Neuronal stem cell (in vitro differentiated cells): ENCODE data around the gene PTPRJ.
"Not testable (repeated sequence)": the region's sequence is repeated elsewhere in the genome, so short reads cannot be mapped to it uniquely, and the experiment has no call there.

Experiments used
- DNase-seq: peaks from one replicate; pipeline ENCODE4 v3.0.0-alpha.2; 2013; ENCODE audit warnings: low spot score
- H2AFZ ChIP-seq: one replicate; pipeline ENCODE4 v1.6.1; 2013; ENCODE audit warnings: mild to moderate bottlenecking, low read length, inconsistent platforms
- H2AK5ac ChIP-seq: 2 replicates; pipeline ENCODE4 v1.6.1; 2013; ENCODE audit warnings: low read depth, mild to moderate bottlenecking, inconsistent platforms, low read length, moderate library complexity, mixed read lengths
- H2BK120ac ChIP-seq: 2 replicates; pipeline ENCODE4 v1.6.1; 2013; ENCODE audit warnings: low read depth, mild to moderate bottlenecking, inconsistent platforms, low read length, moderate library complexity, mixed read lengths
- H2BK12ac ChIP-seq: one replicate; pipeline ENCODE4 v1.6.1; 2013; ENCODE audit warnings: low read length, inconsistent platforms
- H2BK15ac ChIP-seq: 2 replicates; pipeline ENCODE4 v1.6.1; 2013; ENCODE audit warnings: mild to moderate bottlenecking, low read length, inconsistent platforms, mixed read lengths
- H2BK5ac ChIP-seq: one replicate; pipeline ENCODE4 v1.6.1; 2013; ENCODE audit warnings: inconsistent platforms, mild to moderate bottlenecking, low read length, moderate library complexity
- H3K14ac ChIP-seq: one replicate; pipeline ENCODE4 v1.6.1; 2013; ENCODE audit warnings: low read length, inconsistent platforms
- H3K18ac ChIP-seq: 2 replicates; pipeline ENCODE4 v1.6.1; 2013; ENCODE audit warnings: low read length, inconsistent platforms
- H3K23ac ChIP-seq: 2 replicates; pipeline ENCODE4 v1.6.1; 2013; ENCODE audit warnings: low read depth, mild to moderate bottlenecking, mixed read lengths, low read length, inconsistent platforms; ENCODE audit not compliant: poor library complexity
- H3K27ac ChIP-seq: replicated peaks from 3 replicates; pipeline ENCODE4 v1.5.1; 2013; ENCODE audit warnings: low read length, inconsistent platforms
- H3K27me3 ChIP-seq, 3 experiments: 2 replicates each; pipeline ENCODE4 v1.6.1; 2013; ENCODE audit warnings: low read length in 3 of 3, mild to moderate bottlenecking in 2 of 3, inconsistent platforms in 1 of 3, low read depth in 1 of 3, mixed read lengths in 1 of 3, moderate library complexity in 1 of 3; ENCODE audit not compliant: control insufficient read depth in 3 of 3, insufficient read depth in 3 of 3
- H3K36me3 ChIP-seq, 2 donors: replicated peaks in 1 of 2; 2 replicates each; pipeline ENCODE4 v1.6.1; 2013; ENCODE audit warnings: low read length in 2 of 2; ENCODE audit not compliant: control insufficient read depth in 2 of 2, insufficient read depth in 2 of 2
- H3K4ac ChIP-seq: 2 replicates; pipeline ENCODE4 v1.6.1; 2013; ENCODE audit warnings: inconsistent platforms, mild to moderate bottlenecking, low read length, moderate library complexity
- H3K4me1 ChIP-seq, 2 donors: 1 replicate in 1 of 2; 2 replicates in 1 of 2; pipeline ENCODE4 v1.6.1; 2013; ENCODE audit warnings: low read length in 2 of 2, low read depth in 1 of 2; ENCODE audit not compliant: control insufficient read depth in 2 of 2, insufficient read depth in 1 of 2
- H3K4me2 ChIP-seq: one replicate; pipeline ENCODE4 v1.6.1; 2013; ENCODE audit warnings: mild to moderate bottlenecking, low read length, inconsistent platforms; ENCODE audit not compliant: insufficient read depth, poor library complexity, severe bottlenecking
- H3K4me3 ChIP-seq, 2 donors: 2 replicates each; pipeline ENCODE4 v1.5.1; 2013; ENCODE audit warnings: low read length in 2 of 2, mild to moderate bottlenecking in 2 of 2, inconsistent platforms in 1 of 2, moderate library complexity in 1 of 2
- H3K79me1 ChIP-seq: one replicate; pipeline ENCODE4 v1.6.1; 2013; ENCODE audit warnings: low read depth, mild to moderate bottlenecking, inconsistent platforms, low read length, moderate library complexity
- H3K9ac ChIP-seq: one replicate; pipeline ENCODE4 v1.6.1; 2013; ENCODE audit warnings: mild to moderate bottlenecking, low read depth, low read length, inconsistent platforms; ENCODE audit not compliant: poor library complexity
- H3K9me3 ChIP-seq, 2 donors: replicated peaks in 1 of 2; 2 replicates each; pipeline versions ENCODE3 to v1.6.1; 2013; ENCODE audit warnings: low read length in 2 of 2, mild to moderate bottlenecking in 2 of 2, inconsistent platforms in 1 of 2, low read depth in 1 of 2, mixed read lengths in 1 of 2, moderate library complexity in 1 of 2; ENCODE audit not compliant: control insufficient read depth in 2 of 2, insufficient read depth in 1 of 2
- H4K8ac ChIP-seq: one replicate; pipeline ENCODE4 v1.6.1; 2013; ENCODE audit warnings: low read depth, mild to moderate bottlenecking, inconsistent platforms, low read length, moderate library complexity
- H4K91ac ChIP-seq: one replicate; pipeline ENCODE4 v1.6.1; 2013; ENCODE audit warnings: low read length, low read depth, mild to moderate bottlenecking, inconsistent platforms; ENCODE audit not compliant: poor library complexity
- WGBS, 2 donors: extraction: QIAGEN DNeasy Blood & Tissue Kit; methylation state at CpG; one replicate each; pipeline ENCODE4 v1.1.7; 2013; ENCODE audit warnings: missing lambda C conversion rate in 2 of 2, mixed read lengths in 1 of 2; ENCODE audit not compliant: insufficient read length in 2 of 2, insufficient replicate concordance in 1 of 2; ENCODE audit errors: extremely low coverage in 2 of 2; 5-methylcytosine and 5-hydroxymethylcytosine counted together

PTPRJ gene

GRCh38 chr11:48134221-48134922 lies 154.0 kb downstream of the PTPRJ start:
- H2BK5ac ChIP-seq = no peak overlapping the region
- no peak overlapping the region for H3K14ac ChIP-seq
- no peak overlapping the region for H3K9ac ChIP-seq
- H3K79me1 ChIP-seq = no peaks in the 10 kb centered on the region
- H3K4me3 ChIP-seq = no peak overlapping the region
- no peak overlapping the region for H4K8ac ChIP-seq
- no peaks in the 10 kb centered on the region for H3K27me3 ChIP-seq
- H2BK120ac ChIP-seq = no peak overlapping the region
- no peak overlapping the region for H2AK5ac ChIP-seq
- no peak for DNase-seq
- WGBS, 2 donors = no CpG with 5 or more reads among the region's 10 CpGs
- H2AFZ ChIP-seq = no peak overlapping the region
- H3K4me1 ChIP-seq = peaks cover 0 to 3% of the 10 kb centered on the region in 2 donors
- H4K91ac ChIP-seq = no peak overlapping the region
- peaks cover 24 to 36% of the 10 kb centered on the region in 2 donors for H3K36me3 ChIP-seq
- no peak overlapping the region for H2BK15ac ChIP-seq
- H3K27ac ChIP-seq = no peak overlapping the region
- peaks cover 0 to 2% of the 10 kb centered on the region in 2 donors for H3K9me3 ChIP-seq
- no peak overlapping the region for H3K23ac ChIP-seq
- H3K18ac ChIP-seq = no peak overlapping the region
- no peak overlapping the region for H3K4ac ChIP-seq
- H3K4me2 ChIP-seq = no peak overlapping the region
- H2BK12ac ChIP-seq = no peak overlapping the region

- DNase-seq = no peak
- no peak overlapping the region for H4K91ac ChIP-seq
- no peak overlapping the region for H3K14ac ChIP-seq
- H4K8ac ChIP-seq = no peak overlapping the region
- H2BK5ac ChIP-seq = no peak overlapping the region
- H3K27ac ChIP-seq = no peak overlapping the region
- no peak overlapping the region for H2AFZ ChIP-seq
- no peak overlapping the region for H2BK120ac ChIP-seq
- H3K36me3 ChIP-seq = peaks cover 24 to 32% of the 10 kb centered on the region in 2 donors
- no peak overlapping the region for H3K4me3 ChIP-seq
- H3K27me3 ChIP-seq = no peaks in the 10 kb centered on the region
- H2AK5ac ChIP-seq = no peak overlapping the region
- no peak overlapping the region for H3K18ac ChIP-seq
- H3K4me2 ChIP-seq = no peak overlapping the region
- no peaks in the 10 kb centered on the region for H3K79me1 ChIP-seq
- H3K9ac ChIP-seq = no peak overlapping the region
- no peak overlapping the region for H3K4ac ChIP-seq
- H2BK15ac ChIP-seq = no peak overlapping the region
- no peak overlapping the region for H3K23ac ChIP-seq
- H2BK12ac ChIP-seq = no peak overlapping the region
- H3K4me1 ChIP-seq = peaks cover 8 to 16% of the 10 kb centered on the region in 2 donors
- H3K9me3 ChIP-seq = peaks cover 0 to 2% of the 10 kb centered on the region in 2 donors
These were observed 157.9 kb downstream of the PTPRJ start for GRCh38 chr11:48138222-48138621.

- H3K23ac ChIP-seq, H4K91ac ChIP-seq, H3K4ac ChIP-seq, H2AFZ ChIP-seq, H2BK5ac ChIP-seq, H2AK5ac ChIP-seq, H3K27me3 ChIP-seq, H2BK12ac ChIP-seq, H3K27ac ChIP-seq, H3K9me3 ChIP-seq, DNase-seq, H3K9ac ChIP-seq, H3K79me1 ChIP-seq, H2BK120ac ChIP-seq, H2BK15ac ChIP-seq, H4K8ac ChIP-seq, H3K14ac ChIP-seq, H3K4me2 ChIP-seq, H3K18ac ChIP-seq: not testable (repeated sequence)
- peaks cover 5 to 16% of the 10 kb centered on the region in 2 donors for H3K4me1 ChIP-seq
- peak overlapping the region in 1 of 2 donors; percentile 46 for H3K4me3 ChIP-seq
- no CpG with 5 or more reads among the region's 3 CpGs for WGBS, 2 donors
- H3K36me3 ChIP-seq = peaks cover 34 to 46% of the 10 kb centered on the region in 2 donors
These were observed 159.5 kb downstream of the PTPRJ start for GRCh38 chr11:48139896-48140295.

GRCh38 chr11:48141475-48142122 lies 161.2 kb downstream of the PTPRJ start:
- H3K18ac ChIP-seq = no peak overlapping the region
- no peak overlapping the region for H2BK120ac ChIP-seq
- H4K91ac ChIP-seq = no peak overlapping the region
- no peak for DNase-seq
- H2AK5ac ChIP-seq = no peak overlapping the region
- no peak overlapping the region for H3K9ac ChIP-seq
- no peak overlapping the region for H3K23ac ChIP-seq
- no peak overlapping the region for H3K14ac ChIP-seq
- H2AFZ ChIP-seq = no peak overlapping the region
- H3K4me1 ChIP-seq = peaks cover 5 to 16% of the 10 kb centered on the region in 2 donors
- no peak overlapping the region for H2BK15ac ChIP-seq
- no CpG with 5 or more reads among the region's 3 CpGs for WGBS, 2 donors
- no peak overlapping the region for H4K8ac ChIP-seq
- H2BK5ac ChIP-seq = no peak overlapping the region
- H3K36me3 ChIP-seq = peaks cover 32 to 55% of the 10 kb centered on the region in 2 donors
- H3K79me1 ChIP-seq = no peaks in the 10 kb centered on the region
- H3K4ac ChIP-seq = no peak overlapping the region
- H3K27ac ChIP-seq = no peak overlapping the region
- H2BK12ac ChIP-seq = no peak overlapping the region
- H3K4me3 ChIP-seq = no peak overlapping the region
- H3K9me3 ChIP-seq = peaks cover 0 to 3% of the 10 kb centered on the region in 2 donors
- no peak overlapping the region for H3K4me2 ChIP-seq
- no peaks in the 10 kb centered on the region for H3K27me3 ChIP-seq
